Mesenchymal stem cell (in vitro differentiated cells and primary cell): Measurements from ENCODE around the gene LCN1.
A peak's percentile ranks its signal among the peaks of the same experiment; 100 is the strongest.

Experiments
- DNase-seq: peaks from one replicate; pipeline ENCODE4 v3.0.0-alpha.2; 2013
- H2AFZ ChIP-seq: one replicate; pipeline ENCODE4 v1.6.1; 2013; ENCODE audit warnings: low read depth, mild to moderate bottlenecking, control low read depth, inconsistent platforms, low read length, moderate library complexity
- H2AK5ac ChIP-seq: 2 replicates; pipeline ENCODE4 v1.6.1; 2013; ENCODE audit warnings: low read length, moderate library complexity, mild to moderate bottlenecking, inconsistent platforms; ENCODE audit not compliant: severe bottlenecking
- H2BK120ac ChIP-seq: one replicate; pipeline ENCODE4 v1.6.1; 2013; ENCODE audit warnings: low read depth, mild to moderate bottlenecking, inconsistent platforms, low read length, moderate library complexity
- H2BK12ac ChIP-seq, 2 experiments: one replicate each; pipeline ENCODE4 v1.6.1; 2013; ENCODE audit warnings: inconsistent platforms in 2 of 2, low read length in 2 of 2, mild to moderate bottlenecking in 2 of 2, moderate library complexity in 2 of 2, control low read depth in 1 of 2
- H2BK15ac ChIP-seq: one replicate; pipeline ENCODE4 v1.6.1; 2013; ENCODE audit warnings: mild to moderate bottlenecking, low read depth, inconsistent platforms; ENCODE audit not compliant: poor library complexity, severe bottlenecking
- H2BK5ac ChIP-seq: 2 replicates; pipeline ENCODE4 v1.6.1; 2013; ENCODE audit warnings: low read depth, mild to moderate bottlenecking, low read length, control low read depth, inconsistent platforms; ENCODE audit not compliant: poor library complexity, severe bottlenecking
- H3K14ac ChIP-seq, 2 experiments: one replicate each; pipeline ENCODE4 v1.6.1; 2013; ENCODE audit warnings: inconsistent platforms in 2 of 2, low read length in 2 of 2, control low read depth in 1 of 2, mild to moderate bottlenecking in 1 of 2, moderate library complexity in 1 of 2
- H3K18ac ChIP-seq, 2 experiments: one replicate each; pipeline ENCODE4 v1.6.1; 2013; ENCODE audit warnings: inconsistent platforms in 2 of 2, low read length in 2 of 2, control low read depth in 1 of 2, low read depth in 1 of 2, mild to moderate bottlenecking in 1 of 2
- H3K23ac ChIP-seq, 2 experiments: one replicate each; pipeline ENCODE4 v1.6.1; 2013; ENCODE audit warnings: inconsistent platforms in 2 of 2, low read length in 2 of 2, mild to moderate bottlenecking in 2 of 2, moderate library complexity in 2 of 2, control low read depth in 1 of 2
- H3K27ac ChIP-seq: 2 replicates; pipeline ENCODE4 v1.5.1; 2013; ENCODE audit warnings: mild to moderate bottlenecking, moderate library complexity, low read length, control low read depth, inconsistent platforms; ENCODE audit not compliant: poor library complexity, severe bottlenecking
- H3K27me3 ChIP-seq, 2 experiments: 2 replicates each; pipeline versions ENCODE4 v1.6.1 to v1.7.0; 2013; ENCODE audit warnings: low read length in 2 of 2, mild to moderate bottlenecking in 2 of 2, moderate library complexity in 2 of 2, control low read depth in 1 of 2, inconsistent platforms in 1 of 2; ENCODE audit not compliant: control insufficient read depth in 1 of 2, insufficient read depth in 1 of 2
- H3K36me3 ChIP-seq, 2 experiments: 2 replicates each; pipeline versions ENCODE4 v1.6.1 to v1.7.0; 2013; ENCODE audit warnings: low read length in 2 of 2, control low read depth in 1 of 2, inconsistent platforms in 1 of 2, low read depth in 1 of 2, mild to moderate bottlenecking in 1 of 2; ENCODE audit not compliant: insufficient read depth in 2 of 2, control insufficient read depth in 1 of 2
- H3K4ac ChIP-seq, 2 experiments: one replicate each; pipeline ENCODE4 v1.6.1; 2013; ENCODE audit warnings: inconsistent platforms in 2 of 2, low read length in 2 of 2, mild to moderate bottlenecking in 2 of 2, moderate library complexity in 2 of 2, control low read depth in 1 of 2, low read depth in 1 of 2
- H3K4me1 ChIP-seq: 2 replicates; pipeline ENCODE4 v1.6.1; 2013; ENCODE audit warnings: low read depth, low read length, control low read depth; ENCODE audit not compliant: control insufficient read depth, insufficient read depth
- H3K4me2 ChIP-seq: 2 replicates; pipeline ENCODE4 v1.6.1; 2013; ENCODE audit warnings: low read length, mild to moderate bottlenecking, inconsistent platforms; ENCODE audit not compliant: poor library complexity, severe bottlenecking
- H3K4me3 ChIP-seq, 2 experiments: 2 replicates each; pipeline versions ENCODE4 v1.5.1 to v1.7.0; 2013; ENCODE audit warnings: low read length in 2 of 2, mild to moderate bottlenecking in 2 of 2, control low read depth in 1 of 2, low read depth in 1 of 2; ENCODE audit not compliant: insufficient read depth in 1 of 2
- H3K79me1 ChIP-seq: replicated peaks from 2 replicates; pipeline ENCODE4 v1.6.1; 2013; ENCODE audit warnings: mild to moderate bottlenecking, control low read depth, low read length, inconsistent platforms; ENCODE audit not compliant: poor library complexity, severe bottlenecking
- H3K9ac ChIP-seq: 2 replicates; pipeline ENCODE4 v1.7.0; 2013; ENCODE audit warnings: mild to moderate bottlenecking, low read length, moderate library complexity
- H3K9me3 ChIP-seq: 2 replicates; pipeline ENCODE4 v1.7.0; 2013; ENCODE audit warnings: mild to moderate bottlenecking, low read length; ENCODE audit not compliant: control insufficient read depth
- H4K8ac ChIP-seq: one replicate; pipeline ENCODE4 v1.6.1; 2013; ENCODE audit warnings: inconsistent platforms, mild to moderate bottlenecking, low read length, moderate library complexity
- H4K91ac ChIP-seq: one replicate; pipeline ENCODE4 v1.6.1; 2013; ENCODE audit warnings: mild to moderate bottlenecking, low read length, inconsistent platforms
- WGBS: methylation state at CpG from one replicate; pipeline ENCODE4 v1.1.7; 2013; ENCODE audit warnings: mixed read lengths; 5-methylcytosine and 5-hydroxymethylcytosine counted together

LCN1 gene

DNA sequence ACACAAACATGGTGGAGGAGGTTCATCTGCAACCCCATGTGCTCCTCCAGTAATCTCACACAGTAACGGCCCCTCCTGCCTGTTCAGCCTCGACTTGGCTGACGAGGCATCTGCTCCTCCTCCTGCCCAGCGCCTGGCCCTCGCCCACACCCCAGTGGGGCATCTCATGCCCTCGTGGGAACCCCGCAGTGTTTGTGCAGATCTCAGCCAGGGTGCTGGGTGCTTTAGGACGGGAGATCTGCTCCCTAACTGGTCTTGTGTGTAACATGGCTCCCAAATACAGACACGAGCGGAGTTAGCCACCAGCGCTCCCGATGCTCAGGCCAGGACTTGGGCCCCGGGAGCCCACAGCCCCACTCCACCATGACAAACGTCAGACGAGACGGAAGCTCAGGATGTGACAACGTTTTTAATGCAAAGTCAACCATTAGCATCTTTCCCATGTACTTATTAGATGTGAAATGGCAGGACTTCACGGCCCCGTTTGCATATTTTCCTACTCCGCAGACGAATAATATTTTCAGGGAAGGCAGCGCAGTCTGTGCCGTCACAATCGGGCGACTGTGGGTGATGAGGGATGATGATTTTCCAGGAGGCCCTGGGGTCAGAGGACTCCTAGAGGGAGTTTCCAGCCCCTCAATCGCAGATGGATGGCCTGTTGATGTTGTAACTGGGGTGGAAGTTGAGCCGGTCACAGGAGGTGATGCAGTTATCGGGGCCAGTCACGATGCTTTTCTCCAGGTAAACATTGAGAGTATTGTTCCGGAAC, 26.3 kb upstream of the LCN1 start:
- Histone ChIP-seq H3K4me1 (peaks cover 14% of the 10 kb centered on the region), H2BK15ac (no peak overlapping the region), H2BK12ac (no peak overlapping the region), H2AK5ac (no peak overlapping the region), H4K91ac (no peak overlapping the region), H3K36me3 (peaks cover 0 to 8% of the 10 kb centered on the region in 2 experiments), H3K23ac (no peak overlapping the region), H3K9ac (no peak overlapping the region), H3K18ac (no peak overlapping the region), H3K4me3 (no peak overlapping the region), H3K4me2 (no peak overlapping the region), H3K14ac (no peak overlapping the region), H3K9me3 (no peaks in the 10 kb centered on the region), H3K4ac (no peak overlapping the region), H3K27ac (no peak overlapping the region), H2BK5ac (no peak overlapping the region), H3K79me1 (no peaks in the 10 kb centered on the region), H2BK120ac (no peak overlapping the region), H2AFZ (no peak overlapping the region), H4K8ac (no peak overlapping the region), H3K27me3 (no peaks in the 10 kb centered on the region)
- WGBS = 93% methylated on average over 29 of the region's 30 CpGs
- DNase-seq = no peak

GRCh38 chr9:135498381-135499126, 22.7 kb upstream of the LCN1 start:
- no peak overlapping the region for H4K8ac ChIP-seq

DNA sequence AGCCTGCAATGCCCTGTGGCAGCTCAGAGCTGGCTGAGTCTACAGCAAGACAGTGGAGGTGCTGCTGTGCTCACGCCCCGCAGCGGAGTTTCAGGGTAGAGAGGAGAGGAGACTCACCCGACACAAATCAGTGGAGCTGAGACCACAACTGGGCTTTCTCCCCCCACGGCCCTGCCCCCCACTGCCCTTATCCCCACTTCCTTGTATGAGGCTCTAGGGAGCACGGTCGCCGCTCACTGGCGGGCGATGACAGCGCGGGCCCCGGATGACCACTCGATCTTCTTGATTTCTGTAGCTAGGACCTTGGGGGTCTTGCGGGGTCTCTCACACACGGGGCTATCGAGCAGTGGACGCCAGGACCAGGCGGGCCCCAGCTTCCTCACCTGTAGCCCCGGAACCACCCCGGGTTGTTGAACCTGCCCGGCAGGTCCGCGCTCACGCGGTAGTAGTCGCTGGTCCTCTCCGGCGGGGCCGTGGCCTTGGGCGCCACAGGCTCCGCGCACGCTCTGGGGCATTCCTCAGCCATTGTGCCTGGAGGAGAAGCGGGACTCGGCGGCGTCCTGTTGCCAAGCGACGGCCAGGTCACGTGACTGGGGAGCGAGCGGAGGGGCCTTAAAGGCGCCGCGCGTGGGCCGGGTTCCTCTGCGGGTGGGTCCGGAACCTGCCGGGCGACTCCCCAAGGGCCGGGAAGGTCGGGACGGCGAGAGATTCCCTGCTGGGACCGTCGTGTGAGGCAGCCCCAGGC, 21.7 kb upstream of the LCN1 start:
- peak overlapping the region; percentile 82 to 96 for H3K4me3 ChIP-seq
- peak overlapping the region in 1 of 2 experiments; percentile 31 for H3K14ac ChIP-seq
- H2BK15ac ChIP-seq = peak overlapping the region; percentile 74
- 1% methylated on average over 56 of the region's 58 CpGs for WGBS
- H3K27ac ChIP-seq = no peak overlapping the region
- peak overlapping the region; percentile 100 for H3K4me2 ChIP-seq
- peak overlapping the region; percentile 93 for H3K9ac ChIP-seq
- peak overlapping the region in 1 of 2 experiments; percentile 51 for H2BK12ac ChIP-seq
- H2AFZ ChIP-seq = peak overlapping the region; percentile 92
- peaks cover 25% of the 10 kb centered on the region for H3K4me1 ChIP-seq
- H2AK5ac ChIP-seq = no peak overlapping the region
- no peaks in the 10 kb centered on the region for H3K27me3 ChIP-seq
- peaks cover 22 to 30% of the 10 kb centered on the region in 2 experiments for H3K36me3 ChIP-seq
- peak overlapping the region in 1 of 2 experiments; percentile 6 for H3K4ac ChIP-seq
- peak; percentile 93 for DNase-seq
- peaks cover 28% of the 10 kb centered on the region for H3K79me1 ChIP-seq
- H3K18ac ChIP-seq = peak overlapping the region; percentile 55 to 88
- H2BK5ac ChIP-seq = no peak overlapping the region
- H4K8ac ChIP-seq = peak overlapping the region; percentile 73
- peak overlapping the region; percentile 92 for H2BK120ac ChIP-seq
- H3K23ac ChIP-seq = no peak overlapping the region
- H3K9me3 ChIP-seq = no peaks in the 10 kb centered on the region
- peak overlapping the region; percentile 79 for H4K91ac ChIP-seq

More at GRCh38 chr9:135498381-135499126, 22.7 kb upstream of the LCN1 start:
- no peak overlapping the region for H2AFZ ChIP-seq
- no peak overlapping the region for H2BK12ac ChIP-seq
- no peak overlapping the region for H4K91ac ChIP-seq
- no peak overlapping the region for H3K27ac ChIP-seq
- H2BK15ac ChIP-seq = no peak overlapping the region
- H3K18ac ChIP-seq = no peak overlapping the region
- no peaks in the 10 kb centered on the region for H3K9me3 ChIP-seq
- no peak for DNase-seq
- H3K4me3 ChIP-seq = no peak overlapping the region
- WGBS = 93% methylated on average over 15 of the region's 15 CpGs
- peaks cover 12 to 21% of the 10 kb centered on the region in 2 experiments for H3K36me3 ChIP-seq
- H3K23ac ChIP-seq = no peak overlapping the region
- H2BK5ac ChIP-seq = no peak overlapping the region
- no peak overlapping the region for H2AK5ac ChIP-seq
- no peak overlapping the region for H3K4ac ChIP-seq
- no peak overlapping the region for H3K14ac ChIP-seq
- no peak overlapping the region for H3K4me2 ChIP-seq
- no peaks in the 10 kb centered on the region for H3K27me3 ChIP-seq
- H2BK120ac ChIP-seq = no peak overlapping the region
- H3K9ac ChIP-seq = no peak overlapping the region
- H3K4me1 ChIP-seq = peaks cover 25% of the 10 kb centered on the region
- H3K79me1 ChIP-seq = peaks cover 19% of the 10 kb centered on the region
